Stimulated activated CD4-positive, alpha-beta T cell treated with anti-CD3 and anti-CD28 coated beads, Interleukin-1b, Interleukin-23, amount 100 ng/mL, for 24 hours (primary cell): Measurements from ENCODE around the gene HRH3.

Experiments used
- DNase-seq, 4 experiments: peaks; one replicate each; pipeline ENCODE4 v3.0.0-alpha.2; 2020; ENCODE audit warnings: low read depth in 4 of 4, low spot score in 1 of 4

Gene HRH3

GRCh38 chr20:62201173-62202082 lies 18.6 kb downstream of the HRH3 start:
- no peak for DNase-seq

GRCh38 chr20:62200491-62201172 lies 19.4 kb downstream of the HRH3 start:
- DNase-seq = no peak

GRCh38 chr20:62198931-62199330 lies 21.1 kb downstream of the HRH3 start:
- no peak for DNase-seq

GRCh38 chr20:62198496-62198895 lies 21.6 kb downstream of the HRH3 start:
- no peak for DNase-seq

GRCh38 chr20:62197801-62198200 lies 22.3 kb downstream of the HRH3 start:
- no peak for DNase-seq

GRCh38 chr20:62197311-62197710 lies 22.8 kb downstream of the HRH3 start:
- DNase-seq = no peak

- no peak for DNase-seq
Observed at GRCh38 chr20:62196286-62196685, 23.8 kb downstream of the HRH3 start.

- no peak for DNase-seq
Observed at GRCh38 chr20:62195736-62196135, 24.3 kb downstream of the HRH3 start.

- no peak for DNase-seq
Observed at GRCh38 chr20:62195075-62195405, 25.0 kb downstream of the HRH3 start.

- DNase-seq = no peak
Observed at GRCh38 chr20:62193079-62194025, 26.7 kb downstream of the HRH3 start.

- DNase-seq = no peak
Observed at GRCh38 chr20:62192635-62193034, 27.4 kb downstream of the HRH3 start.

GRCh38 chr20:62191781-62192559 lies 28.1 kb downstream of the HRH3 start:
- DNase-seq = no peak

- no peak for DNase-seq
Observed at GRCh38 chr20:62190639-62191411, 29.3 kb downstream of the HRH3 start.

- no peak for DNase-seq
Observed at GRCh38 chr20:62186887-62187866, 32.9 kb downstream of the HRH3 start.

GRCh38 chr20:62186096-62186426 lies 34.0 kb downstream of the HRH3 start:
- DNase-seq = no peak

- DNase-seq = no peak
Observed at GRCh38 chr20:62183426-62184142, 36.5 kb downstream of the HRH3 start.

- DNase-seq = peak; percentile 84 to 92 (median 90)
Observed at GRCh38 chr20:62182469-62183425, 37.3 kb downstream of the HRH3 start, which contains the start of gene MTG2. Gene MTG2, plus strand, starts transcription at chr20:62183028. Its CDS starts 10,393 bp downstream, at chr20:62193421.
